ENCODE measurements around the gene SMAD5. TPM values are rescaled to one million over a fixed set of nuclear protein-coding genes. Genes with fewer than 3 reads are reported as not detected.

Gene SMAD5
- total RNA-seq, 1 donor from 2014 or later = 102 TPM

GRCh38 chr5:136087961-136088871 lies 44.4 kb upstream of the SMAD5 start:
- H3K27me3 ChIP-seq = peaks cover 8% of the 10 kb centered on the region
- TF ChIP-seq EZH2 (IDR thresholded peaks at IDR 0.05) (no peak), CTCF (IDR thresholded peaks at IDR 0.05) (no peak), EZH2phosphoT487 (IDR thresholded peaks at IDR 0.05) (no peak)
- H3K79me2 ChIP-seq (ENCODE audit: low read depth) = no peaks in the 10 kb centered on the region
- DNase-seq (ENCODE audit: low spot score) = no peak
- H3K9me3 ChIP-seq (ENCODE audit: low read depth) = no peaks in the 10 kb centered on the region
- H3K4me3 Mint-ChIP-seq = no peak overlapping the region
- H3K27ac Mint-ChIP-seq = no peak overlapping the region
- H3K4me3 ChIP-seq = no peak overlapping the region
- H4K20me1 ChIP-seq (ENCODE audit: low read depth) = no peaks in the 10 kb centered on the region
- no peaks in the 10 kb centered on the region for H3K36me3 ChIP-seq
- no peaks in the 10 kb centered on the region for H3K4me1 Mint-ChIP-seq
- H3F3A ChIP-seq (ENCODE audit: low read depth) = no peaks in the 10 kb centered on the region
- no peak overlapping the region for H3K27ac ChIP-seq
- H3K4me1 ChIP-seq = no peaks in the 10 kb centered on the region
- H2AFZ ChIP-seq (replicated peaks) = no peak overlapping the region
- no peaks in the 10 kb centered on the region for H3K36me3 Mint-ChIP-seq
- H3K9ac ChIP-seq = no peak overlapping the region
- no peaks in the 10 kb centered on the region for H3K27me3 Mint-ChIP-seq (ENCODE audit: insufficient read depth, low read depth)
- no peaks in the 10 kb centered on the region for H3K9me3 Mint-ChIP-seq
- H3K4me2 ChIP-seq = no peak overlapping the region

DNA sequence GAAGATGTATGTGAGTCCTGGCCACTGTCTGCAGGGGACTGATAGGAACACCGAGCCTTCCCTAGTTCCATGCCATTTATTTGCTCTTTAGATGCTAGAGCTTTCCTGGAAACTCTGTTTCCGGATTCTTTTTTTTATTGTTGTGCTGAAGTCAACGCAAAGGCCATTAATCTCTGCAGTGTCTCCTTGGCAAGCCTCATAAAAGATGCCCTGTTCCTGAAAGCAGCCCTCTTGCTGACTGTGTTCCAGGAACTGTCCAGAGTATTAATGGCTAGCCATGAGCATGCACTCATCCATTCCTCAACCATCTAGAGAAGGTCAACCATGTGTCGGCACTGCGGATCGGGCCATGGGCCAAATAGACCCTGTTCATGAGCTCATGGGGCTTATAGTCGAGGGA lies 42.9 kb upstream of the SMAD5 start:
- Histone ChIP-seq H3K9me3 (ENCODE audit: low read depth) (no peaks in the 10 kb centered on the region), H3K79me2 (ENCODE audit: low read depth) (no peaks in the 10 kb centered on the region), H3K4me2 (no peak overlapping the region), H3K36me3 (no peaks in the 10 kb centered on the region), H3K4me1 (no peaks in the 10 kb centered on the region), H3K27me3 (no peaks in the 10 kb centered on the region), H4K20me1 (ENCODE audit: low read depth) (no peaks in the 10 kb centered on the region), H3K27ac (no peak overlapping the region), H3F3A (ENCODE audit: low read depth) (no peaks in the 10 kb centered on the region), H3K9ac (no peak overlapping the region), H2AFZ (replicated peaks) (no peak overlapping the region), H3K4me3 (no peak overlapping the region)
- Mint-ChIP-seq H3K36me3 (no peaks in the 10 kb centered on the region), H3K27ac (no peak overlapping the region), H3K4me1 (no peaks in the 10 kb centered on the region), H3K4me3 (no peak overlapping the region), H3K9me3 (no peaks in the 10 kb centered on the region), H3K27me3 (ENCODE audit: insufficient read depth, low read depth) (no peaks in the 10 kb centered on the region)
- no peak for DNase-seq (ENCODE audit: low spot score)
- TF ChIP-seq CTCF (IDR thresholded peaks at IDR 0.05) (no peak), EZH2 (IDR thresholded peaks at IDR 0.05) (no peak)

DNA sequence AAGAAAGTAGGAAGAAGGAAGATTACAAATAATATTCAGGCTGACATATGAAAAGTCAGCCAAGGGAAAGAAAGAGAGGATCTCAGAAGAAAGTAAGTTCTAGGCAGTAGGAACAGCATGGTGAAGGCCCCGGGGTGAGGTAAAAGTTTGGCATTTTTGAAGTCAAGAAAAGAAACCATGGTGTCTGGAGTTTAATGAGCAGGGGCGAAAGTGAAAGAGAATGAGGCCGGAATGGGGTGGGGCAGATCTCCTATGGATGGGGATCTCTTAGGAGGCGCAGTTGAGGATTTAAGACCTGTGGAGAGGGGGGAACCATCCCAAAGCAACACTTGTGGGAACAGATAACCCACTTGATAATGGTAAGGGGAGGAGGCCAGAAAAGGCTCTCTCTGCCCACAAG lies 42.3 kb upstream of the SMAD5 start:
- H3K27ac ChIP-seq = no peak overlapping the region
- Mint-ChIP-seq H3K4me1 (no peaks in the 10 kb centered on the region), H3K36me3 (no peaks in the 10 kb centered on the region), H3K27ac (no peak overlapping the region), H3K27me3 (ENCODE audit: insufficient read depth, low read depth) (no peaks in the 10 kb centered on the region), H3K9me3 (no peaks in the 10 kb centered on the region), H3K4me3 (no peak overlapping the region)
- DNase-seq (ENCODE audit: low spot score) = no peak
- H3K4me2 ChIP-seq = no peak overlapping the region
- no peaks in the 10 kb centered on the region for H3K4me1 ChIP-seq
- no peak overlapping the region for H2AFZ ChIP-seq (replicated peaks)
- H3K79me2 ChIP-seq (ENCODE audit: low read depth) = no peaks in the 10 kb centered on the region
- H3K27me3 ChIP-seq = no peaks in the 10 kb centered on the region
- H3K9me3 ChIP-seq (ENCODE audit: low read depth) = no peaks in the 10 kb centered on the region
- TF ChIP-seq EZH2 (IDR thresholded peaks at IDR 0.05) (no peak), EZH2phosphoT487 (IDR thresholded peaks at IDR 0.05) (no peak), CTCF (IDR thresholded peaks at IDR 0.05) (no peak)
- no peaks in the 10 kb centered on the region for H4K20me1 ChIP-seq (ENCODE audit: low read depth)
- H3K9ac ChIP-seq = no peak overlapping the region
- no peak overlapping the region for H3K4me3 ChIP-seq
- no peaks in the 10 kb centered on the region for H3K36me3 ChIP-seq
- no peaks in the 10 kb centered on the region for H3F3A ChIP-seq (ENCODE audit: low read depth)

Data from neural progenitor cell (in vitro differentiated cells).